ENCODE results near the gene CACNA1I. TPM values are rescaled to one million over a fixed set of nuclear protein-coding genes. Genes with fewer than 3 reads are reported as not detected.

The CACNA1I gene
- polyA plus RNA-seq, 1 experiment, result not detected

GRCh38 chr22:39545386-39546365, 24.9 kb upstream of the CACNA1I start:
- TF ChIP-seq, protein P1, sequence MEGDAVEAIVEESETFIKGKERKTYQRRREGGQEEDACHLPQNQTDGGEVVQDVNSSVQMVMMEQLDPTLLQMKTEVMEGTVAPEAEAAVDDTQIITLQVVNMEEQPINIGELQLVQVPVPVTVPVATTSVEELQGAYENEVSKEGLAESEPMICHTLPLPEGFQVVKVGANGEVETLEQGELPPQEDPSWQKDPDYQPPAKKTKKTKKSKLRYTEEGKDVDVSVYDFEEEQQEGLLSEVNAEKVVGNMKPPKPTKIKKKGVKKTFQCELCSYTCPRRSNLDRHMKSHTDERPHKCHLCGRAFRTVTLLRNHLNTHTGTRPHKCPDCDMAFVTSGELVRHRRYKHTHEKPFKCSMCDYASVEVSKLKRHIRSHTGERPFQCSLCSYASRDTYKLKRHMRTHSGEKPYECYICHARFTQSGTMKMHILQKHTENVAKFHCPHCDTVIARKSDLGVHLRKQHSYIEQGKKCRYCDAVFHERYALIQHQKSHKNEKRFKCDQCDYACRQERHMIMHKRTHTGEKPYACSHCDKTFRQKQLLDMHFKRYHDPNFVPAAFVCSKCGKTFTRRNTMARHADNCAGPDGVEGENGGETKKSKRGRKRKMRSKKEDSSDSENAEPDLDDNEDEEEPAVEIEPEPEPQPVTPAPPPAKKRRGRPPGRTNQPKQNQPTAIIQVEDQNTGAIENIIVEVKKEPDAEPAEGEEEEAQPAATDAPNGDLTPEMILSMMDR (IDR thresholded peaks at IDR 0.05; ENCODE audit: low read depth, low read length), result no peak
- no peak for DNase-seq (ENCODE audit: low read depth, low spot score)
- H3K9me3 ChIP-seq (ENCODE audit: control insufficient read depth, insufficient read depth, low read length), result no peaks in the 10 kb centered on the region
- CTCF ChIA-PET, result interaction anchor here (1.4 to 4.0 kb wide), 2 partner anchors 11 to 479 kb away, joined by 4 to 19 read pairs; no protein-coding TSS in a partner anchor
- H3K27me3 ChIP-seq (ENCODE audit: control insufficient read depth, insufficient read depth, low read length), result peaks cover 14% of the 10 kb centered on the region
- peak overlapping the region; percentile 21 for H3K27ac ChIP-seq (ENCODE audit: low read depth, low read length)
- H3K4me3 ChIP-seq (ENCODE audit: low read depth, low read length), result no peak overlapping the region
- POLR2A ChIA-PET, result no interaction called here

DNA sequence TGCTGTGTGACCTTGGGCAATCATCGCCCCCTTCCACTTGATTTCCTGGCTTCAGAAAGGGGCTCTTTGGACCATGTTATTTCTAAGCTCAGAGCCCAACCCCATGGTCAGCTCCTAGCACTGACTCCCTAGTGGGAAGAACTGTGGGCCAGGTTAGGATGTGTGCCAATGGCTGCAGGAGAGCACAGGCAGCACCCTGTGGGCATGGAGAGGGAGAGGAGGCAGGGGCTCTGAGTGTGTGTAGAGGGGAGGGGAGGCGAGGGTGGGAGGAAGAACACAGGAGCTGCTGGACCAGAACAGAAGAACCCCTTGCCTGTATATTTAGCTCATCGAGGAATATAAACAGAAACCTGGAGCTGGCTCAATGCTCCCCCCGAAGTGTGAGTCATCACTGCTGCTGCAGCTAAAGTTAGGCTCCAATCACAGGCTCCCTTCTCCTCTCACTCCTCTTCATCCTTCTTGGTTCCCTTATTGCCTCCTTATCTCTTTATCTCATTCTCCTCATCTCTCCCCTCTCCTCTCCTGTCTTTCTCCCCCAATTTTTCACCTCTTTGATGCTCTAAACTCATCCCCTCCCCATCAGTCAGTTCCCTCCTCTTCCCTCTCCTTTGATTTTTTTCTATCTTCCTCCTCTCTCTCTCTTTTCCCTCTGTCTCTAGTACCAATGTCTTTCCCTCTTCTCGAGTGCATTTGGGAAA, 23.5 kb upstream of the CACNA1I start:
- Histone ChIP-seq H3K27ac (ENCODE audit: low read depth, low read length) (no peak overlapping the region), H3K4me3 (ENCODE audit: low read depth, low read length) (no peak overlapping the region), H3K9me3 (ENCODE audit: control insufficient read depth, insufficient read depth, low read length) (no peaks in the 10 kb centered on the region), H3K27me3 (ENCODE audit: control insufficient read depth, insufficient read depth, low read length) (peaks cover 15% of the 10 kb centered on the region)
- TF ChIP-seq, protein P1 (IDR thresholded peaks at IDR 0.05; ENCODE audit: low read depth, low read length), result no peak
- POLR2A ChIA-PET, result interaction anchor here (0.6 kb wide), 1 partner anchor 209 kb away, joined by 3 read pairs; no protein-coding TSS in a partner anchor
- CTCF ChIA-PET, result interaction anchor here (1.4 to 4.0 kb wide), 2 partner anchors 13 to 477 kb away, joined by 4 to 19 read pairs; no protein-coding TSS in a partner anchor
- DNase-seq (ENCODE audit: low read depth, low spot score), result no peak

DNA sequence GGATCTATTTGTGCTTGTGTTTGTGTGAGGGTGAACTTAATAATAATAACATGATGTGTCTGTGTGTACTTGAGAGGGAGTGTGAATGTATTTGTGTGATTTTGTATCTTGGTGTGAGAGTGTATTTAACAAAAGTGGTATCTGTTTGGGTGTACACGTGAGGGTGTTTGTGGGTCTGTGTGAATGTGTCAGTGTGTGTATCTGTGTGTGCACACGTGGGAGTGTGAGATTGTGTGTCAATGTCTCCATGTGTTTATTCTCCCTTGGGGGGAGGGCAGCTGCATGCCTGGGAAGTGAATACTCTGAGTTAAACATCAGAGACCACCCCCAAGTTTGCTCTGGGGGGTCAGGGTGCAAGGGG, 23.0 kb upstream of the CACNA1I start:
- Histone ChIP-seq H3K27me3 (ENCODE audit: control insufficient read depth, insufficient read depth, low read length) (peaks cover 16% of the 10 kb centered on the region), H3K9me3 (ENCODE audit: control insufficient read depth, insufficient read depth, low read length) (no peaks in the 10 kb centered on the region), H3K4me3 (ENCODE audit: low read depth, low read length) (no peak overlapping the region), H3K27ac (ENCODE audit: low read depth, low read length) (no peak overlapping the region)
- ChIA-PET CTCF (interaction anchor here (4.0 kb wide), 1 partner anchor 477 kb away, joined by 19 read pairs; no protein-coding TSS in a partner anchor), POLR2A (interaction anchor here (0.6 kb wide), 1 partner anchor 209 kb away, joined by 3 read pairs; no protein-coding TSS in a partner anchor)
- TF ChIP-seq, protein P1 (IDR thresholded peaks at IDR 0.05; ENCODE audit: low read depth, low read length), result no peak
- DNase-seq (ENCODE audit: low read depth, low spot score), result no peak

GRCh38 chr22:39553429-39553828, 17.1 kb upstream of the CACNA1I start:
- CTCF ChIA-PET, result interaction anchor here (1.2 kb wide), 1 partner anchor 18 kb away, joined by 3 read pairs; no protein-coding TSS in a partner anchor
- H3K27me3 ChIP-seq (ENCODE audit: control insufficient read depth, insufficient read depth, low read length), result peaks cover 55% of the 10 kb centered on the region
- H3K4me3 ChIP-seq (ENCODE audit: low read depth, low read length), result no peak overlapping the region
- no peak for DNase-seq (ENCODE audit: low read depth, low spot score)
- POLR2A ChIA-PET, result no interaction called here
- no peaks in the 10 kb centered on the region for H3K9me3 ChIP-seq (ENCODE audit: control insufficient read depth, insufficient read depth, low read length)
- TF ChIP-seq, protein P1 (IDR thresholded peaks at IDR 0.05; ENCODE audit: low read depth, low read length), result no peak
- no peak overlapping the region for H3K27ac ChIP-seq (ENCODE audit: low read depth, low read length)

Data from AG04450 (cell line).